Mucosa of rectum (tissue), 2 donors: ENCODE results near the gene SNX5.

Experiments used
- H3K27ac ChIP-seq, 2 donors: one replicate each; pipeline ENCODE4 v1.7.0; 2013; ENCODE audit warnings: inconsistent platforms in 2 of 2, low read depth in 2 of 2, low read length in 2 of 2
- H3K27me3 ChIP-seq, 2 donors: one replicate each; pipeline ENCODE4 v1.7.0; 2013; ENCODE audit warnings: low read length in 2 of 2; ENCODE audit not compliant: control insufficient read depth in 2 of 2, insufficient read depth in 2 of 2
- H3K36me3 ChIP-seq, 2 donors: one replicate each; pipeline ENCODE4 v1.7.0; 2013; ENCODE audit warnings: low read length in 2 of 2; ENCODE audit not compliant: control insufficient read depth in 2 of 2, insufficient read depth in 2 of 2
- H3K4me1 ChIP-seq, 2 donors: one replicate each; pipeline ENCODE4 v1.7.0; 2013; ENCODE audit warnings: low read length in 2 of 2, mild to moderate bottlenecking in 1 of 2; ENCODE audit not compliant: control insufficient read depth in 2 of 2, insufficient read depth in 2 of 2
- H3K4me3 ChIP-seq, 2 donors: one replicate each; pipeline ENCODE4 v1.7.0; 2013; ENCODE audit warnings: low read length in 2 of 2
- H3K9ac ChIP-seq, 2 donors: one replicate each; pipeline ENCODE4 v1.7.0; 2013; ENCODE audit warnings: low read length in 2 of 2, low read depth in 1 of 2, mild to moderate bottlenecking in 1 of 2
- H3K9me3 ChIP-seq, 2 donors: one replicate each; pipeline ENCODE4 v1.7.0; 2013; ENCODE audit warnings: low read length in 2 of 2; ENCODE audit not compliant: control insufficient read depth in 2 of 2
- donor health status: healthy.
- donor health status: Normal muscosa, but diverticular disease.

The SNX5 gene

GRCh38 chr20:18006684-18007083 lies 38.1 kb upstream of the SNX5 start:
- H3K4me1 ChIP-seq: no peaks in the 10 kb centered on the region
- no peaks in the 10 kb centered on the region for H3K27me3 ChIP-seq
- no peak overlapping the region for H3K4me3 ChIP-seq
- peaks cover 3 to 5% of the 10 kb centered on the region in 2 donors for H3K36me3 ChIP-seq
- H3K27ac ChIP-seq: no peak overlapping the region
- H3K9me3 ChIP-seq: no peaks in the 10 kb centered on the region
- no peak overlapping the region for H3K9ac ChIP-seq

GRCh38 chr20:18005990-18006364 lies 37.4 kb upstream of the SNX5 start:
- Histone ChIP-seq H3K27me3 (no peaks in the 10 kb centered on the region), H3K9me3 (no peaks in the 10 kb centered on the region), H3K27ac (no peak overlapping the region), H3K4me3 (no peak overlapping the region), H3K9ac (no peak overlapping the region), H3K36me3 (no peaks in the 10 kb centered on the region), H3K4me1 (no peaks in the 10 kb centered on the region)

- H3K4me3 ChIP-seq: no peak overlapping the region
- H3K4me1 ChIP-seq: no peaks in the 10 kb centered on the region
- H3K27me3 ChIP-seq: no peaks in the 10 kb centered on the region
- H3K9ac ChIP-seq: no peak overlapping the region
- no peaks in the 10 kb centered on the region for H3K9me3 ChIP-seq
- no peak overlapping the region for H3K27ac ChIP-seq
- no peaks in the 10 kb centered on the region for H3K36me3 ChIP-seq
Observed at GRCh38 chr20:18005170-18005989, 36.8 kb upstream of the SNX5 start.

- H3K27ac ChIP-seq: no peak overlapping the region
- no peaks in the 10 kb centered on the region for H3K36me3 ChIP-seq
- no peaks in the 10 kb centered on the region for H3K4me1 ChIP-seq
- H3K27me3 ChIP-seq: no peaks in the 10 kb centered on the region
- no peak overlapping the region for H3K4me3 ChIP-seq
- no peak overlapping the region for H3K9ac ChIP-seq
- no peaks in the 10 kb centered on the region for H3K9me3 ChIP-seq
Observed at GRCh38 chr20:18004384-18005031, 35.9 kb upstream of the SNX5 start.

GRCh38 chr20:18003897-18004296 lies 35.3 kb upstream of the SNX5 start:
- H3K4me1 ChIP-seq: no peaks in the 10 kb centered on the region

GRCh38 chr20:18001131-18001921 lies 32.7 kb upstream of the SNX5 start:
- Histone ChIP-seq H3K27ac (no peak overlapping the region), H3K4me1 (peaks cover 0 to 2% of the 10 kb centered on the region in 2 donors), H3K9ac (no peak overlapping the region), H3K4me3 (no peak overlapping the region), H3K9me3 (no peaks in the 10 kb centered on the region), H3K36me3 (no peaks in the 10 kb centered on the region), H3K27me3 (no peaks in the 10 kb centered on the region)

More at GRCh38 chr20:18003897-18004296, 35.3 kb upstream of the SNX5 start:
- Histone ChIP-seq H3K9ac (no peak overlapping the region), H3K4me3 (no peak overlapping the region), H3K9me3 (no peaks in the 10 kb centered on the region), H3K27me3 (no peaks in the 10 kb centered on the region), H3K27ac (no peak overlapping the region), H3K36me3 (no peaks in the 10 kb centered on the region)

- no peaks in the 10 kb centered on the region for H3K36me3 ChIP-seq
- no peak overlapping the region for H3K27ac ChIP-seq
- H3K27me3 ChIP-seq: no peaks in the 10 kb centered on the region
- H3K4me1 ChIP-seq: peaks cover 0 to 7% of the 10 kb centered on the region in 2 donors
- H3K9me3 ChIP-seq: no peaks in the 10 kb centered on the region
- no peak overlapping the region for H3K9ac ChIP-seq
- no peak overlapping the region for H3K4me3 ChIP-seq
Observed at GRCh38 chr20:17999566-17999965, 31.0 kb upstream of the SNX5 start.

- Histone ChIP-seq H3K4me3 (no peak overlapping the region), H3K4me1 (peaks cover 0 to 7% of the 10 kb centered on the region in 2 donors), H3K9me3 (no peaks in the 10 kb centered on the region), H3K27ac (no peak overlapping the region), H3K36me3 (no peaks in the 10 kb centered on the region), H3K27me3 (no peaks in the 10 kb centered on the region), H3K9ac (no peak overlapping the region)
Observed at GRCh38 chr20:17998446-17998845, 29.9 kb upstream of the SNX5 start.

GRCh38 chr20:17995967-17996819 lies 27.6 kb upstream of the SNX5 start:
- peaks cover 0 to 17% of the 10 kb centered on the region in 2 donors for H3K4me1 ChIP-seq
- no peaks in the 10 kb centered on the region for H3K36me3 ChIP-seq
- peak overlapping the region in 1 of 2 donors; percentile 56 for H3K9ac ChIP-seq
- no peaks in the 10 kb centered on the region for H3K9me3 ChIP-seq
- no peak overlapping the region for H3K27ac ChIP-seq
- peak overlapping the region in 1 of 2 donors; percentile 56 for H3K4me3 ChIP-seq
- H3K27me3 ChIP-seq: no peaks in the 10 kb centered on the region
